Measurements from ENCODE around the gene TMEM233. TPM values are rescaled to one million over a fixed set of nuclear protein-coding genes. Genes with fewer than 3 reads are reported as not detected.
"Not testable (repeated sequence)": the region's sequence is repeated elsewhere in the genome, so short reads cannot be mapped to it uniquely, and the experiment has no call there.

TMEM233 gene
- total RNA-seq, 4 donors from 2014 or later = 0.12 to 0.38 (median 0.19) TPM; not detected in 1

GRCh38 chr12:119603767-119604166 is 10.2 kb downstream of the TMEM233 start:
- DNase-seq (ENCODE audit: low spot score) (no peak), ATAC-seq (ENCODE audit: low FRiP score) (no peak)
- TF ChIP-seq, protein P1, sequence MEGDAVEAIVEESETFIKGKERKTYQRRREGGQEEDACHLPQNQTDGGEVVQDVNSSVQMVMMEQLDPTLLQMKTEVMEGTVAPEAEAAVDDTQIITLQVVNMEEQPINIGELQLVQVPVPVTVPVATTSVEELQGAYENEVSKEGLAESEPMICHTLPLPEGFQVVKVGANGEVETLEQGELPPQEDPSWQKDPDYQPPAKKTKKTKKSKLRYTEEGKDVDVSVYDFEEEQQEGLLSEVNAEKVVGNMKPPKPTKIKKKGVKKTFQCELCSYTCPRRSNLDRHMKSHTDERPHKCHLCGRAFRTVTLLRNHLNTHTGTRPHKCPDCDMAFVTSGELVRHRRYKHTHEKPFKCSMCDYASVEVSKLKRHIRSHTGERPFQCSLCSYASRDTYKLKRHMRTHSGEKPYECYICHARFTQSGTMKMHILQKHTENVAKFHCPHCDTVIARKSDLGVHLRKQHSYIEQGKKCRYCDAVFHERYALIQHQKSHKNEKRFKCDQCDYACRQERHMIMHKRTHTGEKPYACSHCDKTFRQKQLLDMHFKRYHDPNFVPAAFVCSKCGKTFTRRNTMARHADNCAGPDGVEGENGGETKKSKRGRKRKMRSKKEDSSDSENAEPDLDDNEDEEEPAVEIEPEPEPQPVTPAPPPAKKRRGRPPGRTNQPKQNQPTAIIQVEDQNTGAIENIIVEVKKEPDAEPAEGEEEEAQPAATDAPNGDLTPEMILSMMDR (IDR thresholded peaks at IDR 0.05) = no peak

- no peak for DNase-seq (ENCODE audit: low spot score)
- TF ChIP-seq, protein P1 (IDR thresholded peaks at IDR 0.05) = no peak
- no peak for ATAC-seq (ENCODE audit: low FRiP score)
Observed at GRCh38 chr12:119609358-119609757, 15.8 kb downstream of the TMEM233 start.

GRCh38 chr12:119613319-119613936 is 19.9 kb downstream of the TMEM233 start:
- no peak for DNase-seq (ENCODE audit: low spot score)
- no peak for ATAC-seq (ENCODE audit: low FRiP score)
- TF ChIP-seq, protein P1 (IDR thresholded peaks at IDR 0.05) = no peak

GRCh38 chr12:119614705-119615104 is 21.1 kb downstream of the TMEM233 start:
- DNase-seq (ENCODE audit: low spot score) (no peak), ATAC-seq (ENCODE audit: low FRiP score) (no peak)
- TF ChIP-seq, protein P1 (IDR thresholded peaks at IDR 0.05) = no peak

GRCh38 chr12:119615518-119616475 is 22.2 kb downstream of the TMEM233 start:
- DNase-seq (ENCODE audit: low spot score) = no peak
- TF ChIP-seq, protein P1 (IDR thresholded peaks at IDR 0.05) = no peak
- ATAC-seq (ENCODE audit: low FRiP score) = no peak

- not testable (repeated sequence) for ATAC-seq (ENCODE audit: low FRiP score); DNase-seq (ENCODE audit: low spot score)
Observed at GRCh38 chr12:119618328-119618896, 24.8 kb downstream of the TMEM233 start.

DNA sequence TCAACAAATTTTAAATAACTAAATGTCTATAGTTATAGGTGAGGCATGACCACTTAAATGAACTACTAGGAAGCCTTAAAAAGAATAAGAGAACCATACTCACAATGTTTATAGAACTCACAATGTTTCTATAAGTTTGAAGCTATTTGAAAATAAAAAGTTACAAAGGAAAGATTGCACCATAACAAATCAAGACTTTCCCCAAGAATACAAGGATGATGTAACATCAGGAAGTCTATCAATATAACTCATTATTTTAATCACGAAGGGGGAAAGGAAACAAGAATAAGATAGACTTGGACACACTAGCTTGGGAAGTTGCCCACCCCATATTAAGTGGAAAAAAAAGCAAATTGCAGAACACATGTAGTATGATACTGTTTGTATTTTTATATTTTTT is 26.9 kb downstream of the TMEM233 start:
- ATAC-seq (ENCODE audit: low FRiP score) = no peak
- TF ChIP-seq, protein P1 (IDR thresholded peaks at IDR 0.05) = no peak
- no peak for DNase-seq (ENCODE audit: low spot score)
